OCI-LY7 (cell line): ENCODE results near the gene AP1B1. TPM values are rescaled to one million over a fixed set of nuclear protein-coding genes. Genes with fewer than 3 reads are reported as not detected.

Experiments used
- BruUV-seq: library from RNA; stranded (reverse); fragments of 400-500 nt; replicated peaks from 2 replicates; lab custom pipeline; 2021; lab: Mats Ljungman, UMichigan
- CTCF ChIA-PET: fragments of 300-600 bp; sonication (Branson Sonifier 250); formaldehyde crosslinking; loops from one replicate; lab custom pipeline; 2022; ENCODE audit warnings: antibody characterized with exemption; ENCODE audit not compliant: unreplicated experiment; lab: Charles Lee
- POLR2A ChIA-PET: fragments of 300-600 bp; sonication (Branson Sonifier 250); formaldehyde crosslinking; loops from one replicate; lab custom pipeline; 2022; ENCODE audit warnings: antibody characterized with exemption; lab: Charles Lee
- DNase-seq: peaks from one replicate; pipeline ENCODE4 v3.0.0-alpha.2; 2015; ENCODE audit warnings: low spot score
- H2AFZ ChIP-seq: fragments of 200-600 bp; sonication (generic), shearing (Covaris generic); 2 replicates; pipeline ENCODE4 v1.6.1; 2014; ENCODE audit warnings: mild to moderate bottlenecking, antibody characterized with exemption, low read length, moderate library complexity
- H3K27ac ChIP-seq: fragments of 200-600 bp; sonication (generic); 2 replicates; pipeline ENCODE4 v1.5.1; 2014; ENCODE audit warnings: mixed run types, low read depth, mild to moderate bottlenecking, moderate library complexity, low read length, inconsistent platforms; ENCODE audit not compliant: poor library complexity, severe bottlenecking
- H3K36me3 ChIP-seq: fragments of 200-600 bp; sonication (generic); 2 replicates; pipeline ENCODE4 v1.6.1; 2014; ENCODE audit warnings: mild to moderate bottlenecking, antibody characterized with exemption, low read length, moderate library complexity, mixed read lengths; ENCODE audit not compliant: insufficient read depth
- H3K4me1 ChIP-seq: fragments of 200-600 bp; sonication (generic); 2 replicates; pipeline ENCODE4 v1.5.1; 2014; ENCODE audit warnings: mild to moderate bottlenecking, low read length; ENCODE audit not compliant: insufficient read depth, poor library complexity, severe bottlenecking
- H3K4me2 ChIP-seq: fragments of 200-600 bp; sonication (generic); 2 replicates; pipeline ENCODE4 v1.6.1; 2014; ENCODE audit warnings: mild to moderate bottlenecking, low read length
- H3K4me3 ChIP-seq: fragments of 200-600 bp; sonication (generic); 2 replicates; pipeline ENCODE4 v1.5.1; 2014; ENCODE audit warnings: mild to moderate bottlenecking, low read depth, low read length; ENCODE audit not compliant: poor library complexity, severe bottlenecking
- H3K79me2 ChIP-seq: fragments of 200-600 bp; sonication (generic); 2 replicates; pipeline ENCODE4 v1.6.1; 2016; ENCODE audit warnings: low read depth, mild to moderate bottlenecking, low read length, moderate library complexity, mixed read lengths; ENCODE audit not compliant: insufficient read depth
- H3K9me2 ChIP-seq: fragments of 200-600 bp; sonication (generic); 2 replicates; pipeline ENCODE4 v1.6.1; 2016; ENCODE audit warnings: mild to moderate bottlenecking, low read length, mixed read lengths; ENCODE audit not compliant: insufficient read depth
- H3K9me3 ChIP-seq: fragments of 200-600 bp; sonication (generic); 2 replicates; pipeline ENCODE4 v1.6.1; 2014; ENCODE audit warnings: mild to moderate bottlenecking, mixed run types, low read length, mixed read lengths
- H4K20me1 ChIP-seq: fragments of 200-600 bp; sonication (generic); 2 replicates; pipeline ENCODE4 v1.6.1; 2014; ENCODE audit warnings: mild to moderate bottlenecking, antibody characterized with exemption, low read length, moderate library complexity, mixed read lengths; ENCODE audit not compliant: insufficient read depth
- CTCF ChIP-seq: fragments of 200-600 bp; sonication (generic); conservative IDR thresholded peaks from 2 replicates; pipeline ENCODE4 v1.5.1; 2014; ENCODE audit warnings: mild to moderate bottlenecking, antibody characterized with exemption, low read length, moderate library complexity, mixed read lengths
- EZH2phosphoT487 ChIP-seq: fragments of 200-600 bp; sonication (generic); IDR thresholded peaks from 2 replicates; pipeline ENCODE4 v1.6.1; 2018; ENCODE audit warnings: low read depth, borderline replicate concordance, mild to moderate bottlenecking, mixed run types, antibody characterized with exemption, low read length, moderate library complexity, mixed read lengths
- intact Hi-C: fragments of 100-400 bp; cut with micrococcal nuclease; formaldehyde crosslinking; loops from one replicate; pipeline ENCODE4 v1.10.0; 2022; ENCODE audit not compliant: unreplicated experiment
- total RNA-seq, 2 experiments: library from RNA; depleted of rRNA in 1 of 2; stranded (reverse); fragments of >200 nt in 1 of 2; shearing (Covaris generic) in 1 of 2; gene quantifications; 2 replicates each; pipeline ENCODE4 v1.2.3, GENCODE V29; 2014 to 2022

Gene AP1B1
- total RNA-seq, 2 experiments from 2014 or later = 111 to 156 TPM

GRCh38 chr22:29312218-29313125, 75.9 kb downstream of the AP1B1 start:
- intact Hi-C loops = no loop called here
- H4K20me1 ChIP-seq = no peaks in the 10 kb centered on the region
- no peak overlapping the region for H3K4me2 ChIP-seq
- no peak overlapping the region for H3K27ac ChIP-seq
- H2AFZ ChIP-seq = no peak overlapping the region
- BruUV-seq = no TSS peak
- H3K4me1 ChIP-seq = no peaks in the 10 kb centered on the region
- no peak for DNase-seq
- no peaks in the 10 kb centered on the region for H3K79me2 ChIP-seq
- no peak overlapping the region for H3K4me3 ChIP-seq
- no peaks in the 10 kb centered on the region for H3K9me2 ChIP-seq
- ChIA-PET POLR2A (no interaction called here), CTCF (no interaction called here)
- H3K36me3 ChIP-seq = peaks cover 12% of the 10 kb centered on the region
- H3K9me3 ChIP-seq = no peaks in the 10 kb centered on the region
- TF ChIP-seq CTCF (no peak), EZH2phosphoT487 (no peak)

- TF ChIP-seq CTCF = no peak
- DNase-seq = no peak
- no peak overlapping the region for H2AFZ ChIP-seq
- no peak overlapping the region for H3K4me3 ChIP-seq
- no peak overlapping the region for H3K27ac ChIP-seq
- H3K4me2 ChIP-seq = no peak overlapping the region
- H3K36me3 ChIP-seq = peaks cover 4% of the 10 kb centered on the region; the same call in 1 of the 2 replicates
- H3K4me1 ChIP-seq = peaks cover 3% of the 10 kb centered on the region
- H3K9me3 ChIP-seq = no peaks in the 10 kb centered on the region
- ChIA-PET POLR2A (no interaction called here), CTCF (no interaction called here)
- no peaks in the 10 kb centered on the region for H3K79me2 ChIP-seq
- intact Hi-C loops = no loop called here
- BruUV-seq = no TSS peak
- H4K20me1 ChIP-seq = no peaks in the 10 kb centered on the region
- no peaks in the 10 kb centered on the region for H3K9me2 ChIP-seq
These were observed 76.7 kb downstream of the AP1B1 start for GRCh38 chr22:29311464-29312217.
